ENCODE results near the gene KDM6A.
"Not testable (repeated sequence)": the region's sequence is repeated elsewhere in the genome, so short reads cannot be mapped to it uniquely, and the experiment has no call there.

The KDM6A gene

DNA sequence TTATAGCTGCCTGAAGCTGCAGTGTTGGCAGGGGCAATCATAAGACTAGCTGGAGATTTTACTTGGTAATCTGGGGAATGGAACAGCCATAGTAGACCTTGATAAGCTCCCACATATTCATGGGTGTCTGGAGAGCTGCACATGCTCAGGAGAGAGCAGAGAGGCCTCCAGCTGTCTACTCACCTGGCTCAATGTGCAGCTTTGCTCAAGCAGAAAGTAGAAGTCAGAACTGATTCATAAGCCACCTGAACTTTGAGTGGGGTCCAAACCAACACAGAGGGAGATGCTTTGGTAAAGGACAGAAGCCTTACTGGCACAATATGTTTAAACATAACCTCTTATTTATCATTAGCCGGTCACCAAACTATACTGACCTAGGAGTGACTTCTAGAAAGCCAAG is 54.4 kb downstream of the KDM6A start:
- DNase-seq (ENCODE audit: low spot score): no peak

- no peak for DNase-seq (ENCODE audit: low spot score)
These were observed 58.5 kb downstream of the KDM6A start for GRCh38 chrX:44931441-44931973.

DNA sequence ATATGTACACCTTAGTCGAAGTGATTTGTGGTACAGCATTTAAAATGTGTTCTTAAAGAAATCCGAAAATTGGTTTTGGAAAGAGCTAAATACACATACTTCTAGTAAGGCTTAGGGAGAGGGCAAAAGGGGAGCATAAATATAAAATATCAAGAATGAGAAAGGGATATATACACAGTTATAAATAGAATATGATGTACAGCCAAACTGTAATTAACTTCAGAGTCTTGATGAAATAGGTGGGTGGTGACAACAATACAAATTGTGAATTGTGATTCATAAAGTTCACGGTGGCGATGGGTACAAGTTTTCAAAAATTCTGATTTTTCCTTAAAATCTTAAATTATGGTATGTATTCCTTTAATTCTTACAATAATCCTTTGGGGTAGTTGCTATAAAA is 62.2 kb downstream of the KDM6A start:
- no peak for DNase-seq (ENCODE audit: low spot score)

DNA sequence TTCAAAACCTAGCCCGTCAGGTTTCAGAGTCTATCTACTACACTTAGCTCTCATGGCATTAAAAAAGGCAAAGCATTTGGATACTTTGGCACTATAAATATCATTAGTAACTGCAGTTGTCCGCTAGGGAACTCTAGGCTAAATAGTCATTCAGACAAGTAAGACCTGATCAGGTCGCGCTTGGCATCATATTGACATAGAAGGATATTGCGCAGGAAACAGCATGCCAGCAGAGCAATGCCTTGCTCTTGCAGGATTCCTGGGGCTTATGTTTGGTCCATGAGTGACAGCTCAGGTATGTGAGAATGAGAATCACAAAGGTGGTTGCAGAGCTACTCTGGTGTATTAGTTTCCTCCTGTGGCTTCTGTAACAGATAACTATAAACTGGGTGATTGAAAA is 62.7 kb downstream of the KDM6A start:
- no peak for DNase-seq (ENCODE audit: low spot score)

GRCh38 chrX:44937606-44938005 is 64.6 kb downstream of the KDM6A start:
- DNase-seq (ENCODE audit: low spot score): no peak

- no peak for DNase-seq (ENCODE audit: low spot score)
These were observed 65.1 kb downstream of the KDM6A start for GRCh38 chrX:44938111-44938510.

GRCh38 chrX:44940541-44940940 is 67.6 kb downstream of the KDM6A start:
- not testable (repeated sequence) for DNase-seq (ENCODE audit: low spot score)

DNA sequence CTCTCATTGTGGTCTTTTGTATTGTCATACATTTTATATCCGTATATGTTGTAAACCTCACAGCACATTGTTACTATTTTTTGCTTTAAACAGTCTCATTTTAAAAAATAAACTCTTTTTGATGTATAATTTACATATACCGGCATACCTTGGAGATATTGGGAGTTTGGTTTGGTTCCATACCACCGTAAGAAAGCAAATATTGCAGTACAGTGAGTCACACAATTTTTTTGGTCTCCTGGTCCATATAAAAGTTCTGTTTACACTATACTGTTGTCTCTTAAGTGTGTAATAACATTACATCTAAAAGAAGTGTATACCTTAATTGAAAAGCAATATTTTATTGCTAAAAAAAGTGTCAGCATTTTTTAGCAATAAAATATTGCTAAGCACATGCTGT is 70.0 kb downstream of the KDM6A start:
- no peak for DNase-seq (ENCODE audit: low spot score)

DNA sequence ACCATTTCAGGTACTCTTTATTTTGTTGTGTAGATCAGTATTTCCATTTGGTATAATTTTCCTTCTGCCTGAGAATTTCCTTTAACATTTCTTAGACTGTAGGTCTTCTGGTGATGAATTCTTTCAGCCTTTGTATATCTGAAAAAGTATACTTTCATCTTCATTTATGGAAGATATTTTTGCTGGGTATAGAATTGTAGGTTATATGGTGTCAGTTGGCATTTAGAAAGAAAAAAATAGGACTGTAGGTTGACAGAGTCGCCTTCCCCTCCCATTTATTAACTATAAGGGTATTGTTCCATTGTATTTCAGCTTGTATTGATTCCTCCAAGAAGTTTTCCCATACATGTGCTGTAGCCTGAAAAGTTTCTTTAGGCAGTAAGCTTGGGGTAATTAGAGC is 71.9 kb downstream of the KDM6A start:
- DNase-seq (ENCODE audit: low spot score): no peak

- no peak for DNase-seq (ENCODE audit: low spot score)
These were observed 72.7 kb downstream of the KDM6A start for GRCh38 chrX:44945736-44946135.

- DNase-seq (ENCODE audit: low spot score): no peak
These were observed 73.8 kb downstream of the KDM6A start for GRCh38 chrX:44946771-44947170.

DNA sequence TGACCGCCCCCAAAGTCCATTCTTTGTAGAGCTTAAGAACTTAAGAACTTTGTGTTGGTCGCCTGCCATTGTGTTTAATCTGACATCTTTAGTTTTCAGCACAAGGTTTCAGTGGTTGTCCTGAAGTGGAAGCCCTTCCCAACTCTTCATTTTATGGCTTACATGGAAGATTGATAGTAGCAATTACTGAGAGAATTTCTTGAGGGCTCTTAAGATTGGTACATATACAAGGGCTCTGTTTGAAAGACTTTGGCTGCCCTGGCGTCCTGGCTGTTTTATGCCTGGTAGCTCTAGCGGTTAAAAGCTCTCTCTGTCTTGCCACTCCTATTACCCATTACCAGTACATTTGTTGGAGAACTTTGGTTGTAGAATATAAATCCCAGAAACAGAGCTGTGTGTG is 75.0 kb downstream of the KDM6A start:
- no peak for DNase-seq (ENCODE audit: low spot score)

DNA sequence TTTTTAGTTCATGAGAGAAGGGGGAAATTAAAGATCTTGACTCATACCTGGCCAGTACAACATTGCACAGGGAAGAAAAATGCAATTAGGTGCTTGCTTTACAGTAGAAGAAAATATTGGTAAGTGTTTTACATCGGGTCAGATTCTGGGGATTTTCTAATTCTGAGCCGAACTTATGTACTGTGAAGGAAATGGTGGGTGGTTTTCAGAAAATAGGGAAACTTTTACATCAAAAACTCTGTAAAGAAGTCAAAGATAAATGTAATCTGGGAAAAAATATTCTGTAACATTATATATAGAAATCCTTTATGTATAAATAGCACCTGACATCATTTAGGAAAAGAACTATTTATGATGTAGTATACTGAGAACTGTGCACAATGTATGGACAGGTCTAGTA is 75.4 kb downstream of the KDM6A start:
- no peak for DNase-seq (ENCODE audit: low spot score)

DNA sequence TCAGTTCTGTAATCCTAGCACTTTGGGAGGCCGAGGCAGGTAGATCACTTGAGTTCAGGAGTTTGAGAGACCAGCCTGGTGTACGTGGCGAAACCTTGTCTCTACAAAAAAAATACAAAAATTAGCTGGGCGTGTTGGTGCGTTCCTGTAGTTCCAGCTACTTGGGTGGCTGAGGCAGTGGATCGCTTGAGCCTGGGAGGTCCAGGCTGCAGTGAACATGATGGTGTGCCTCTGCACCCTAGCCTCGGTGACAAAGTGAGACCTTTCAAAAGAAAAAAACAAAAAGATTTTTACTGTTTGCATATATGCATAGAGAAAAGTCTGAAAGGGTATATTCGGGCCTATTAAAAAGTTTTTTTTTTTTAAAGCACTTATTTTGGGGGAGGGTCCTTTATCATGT is 76.1 kb downstream of the KDM6A start:
- DNase-seq (ENCODE audit: low spot score): no peak

DNA sequence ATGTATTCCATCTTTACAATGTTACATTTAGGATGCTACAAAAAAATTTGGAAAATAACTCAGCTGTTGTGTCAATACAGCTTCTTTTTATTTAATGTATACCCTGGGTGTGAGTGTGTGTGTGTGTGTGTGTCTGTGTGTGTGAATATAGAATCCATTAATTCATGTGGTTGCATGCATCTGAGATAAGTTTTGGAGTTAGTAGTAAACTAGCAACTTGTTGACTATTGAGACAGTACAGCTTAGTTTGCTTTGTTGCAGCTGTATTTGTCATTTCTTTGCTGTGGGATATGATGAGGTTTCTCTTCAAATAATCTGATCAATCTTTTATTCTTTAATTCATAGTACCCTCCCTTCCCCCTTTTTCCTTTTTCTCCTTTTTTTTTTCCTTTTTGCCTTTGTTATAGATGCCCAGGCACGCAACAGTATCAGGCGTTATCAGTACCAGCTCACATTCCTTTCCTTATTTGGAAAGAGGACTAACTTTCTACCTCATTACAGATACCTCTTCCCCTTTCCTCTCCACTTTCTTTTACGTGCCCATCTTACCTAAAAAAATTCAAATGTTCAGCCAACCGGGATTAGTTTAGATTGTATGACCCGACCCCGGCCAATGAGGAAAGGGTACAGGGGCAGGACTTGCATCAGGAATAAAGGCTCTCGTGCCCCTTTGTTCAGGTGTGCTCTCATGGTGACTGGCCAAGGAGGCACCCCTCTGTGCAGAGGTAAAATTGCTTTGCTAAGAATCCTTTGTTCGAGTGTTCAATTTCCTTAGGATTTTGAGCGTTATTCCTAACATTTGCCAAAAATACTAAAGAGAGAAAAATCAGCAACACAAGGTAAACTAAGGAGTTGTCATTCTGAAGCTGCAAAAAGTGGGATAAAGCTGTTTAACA is 77.7 kb downstream of the KDM6A start:
- not testable (repeated sequence) for DNase-seq (ENCODE audit: low spot score)

DNA sequence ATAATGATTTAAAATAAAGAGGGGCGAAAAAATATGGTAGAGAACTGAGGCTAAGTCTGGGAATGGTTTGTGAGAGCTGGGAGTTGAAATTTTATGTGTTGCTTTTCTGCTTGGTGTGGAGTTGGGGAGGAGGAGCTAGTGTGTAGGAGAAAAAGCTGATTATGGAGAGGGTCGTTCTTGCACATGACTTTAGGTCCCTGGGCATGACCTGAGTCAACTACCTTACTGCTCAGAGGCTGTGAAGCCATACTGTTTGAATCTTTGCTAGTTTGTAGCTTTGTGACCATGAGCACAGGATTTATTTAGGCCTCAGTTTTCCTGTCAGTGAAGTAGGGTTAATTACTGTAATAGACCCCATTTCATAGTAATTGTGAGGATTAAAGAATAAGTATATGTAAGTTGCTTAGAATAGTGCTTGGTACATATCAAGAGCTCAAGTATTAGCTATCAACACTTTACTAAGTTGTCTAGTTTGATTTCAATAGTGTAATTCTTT is 78.6 kb downstream of the KDM6A start:
- DNase-seq (ENCODE audit: low spot score): no peak

- DNase-seq (ENCODE audit: low spot score): no peak
These were observed 79.5 kb downstream of the KDM6A start for GRCh38 chrX:44952329-44953027.

DNA sequence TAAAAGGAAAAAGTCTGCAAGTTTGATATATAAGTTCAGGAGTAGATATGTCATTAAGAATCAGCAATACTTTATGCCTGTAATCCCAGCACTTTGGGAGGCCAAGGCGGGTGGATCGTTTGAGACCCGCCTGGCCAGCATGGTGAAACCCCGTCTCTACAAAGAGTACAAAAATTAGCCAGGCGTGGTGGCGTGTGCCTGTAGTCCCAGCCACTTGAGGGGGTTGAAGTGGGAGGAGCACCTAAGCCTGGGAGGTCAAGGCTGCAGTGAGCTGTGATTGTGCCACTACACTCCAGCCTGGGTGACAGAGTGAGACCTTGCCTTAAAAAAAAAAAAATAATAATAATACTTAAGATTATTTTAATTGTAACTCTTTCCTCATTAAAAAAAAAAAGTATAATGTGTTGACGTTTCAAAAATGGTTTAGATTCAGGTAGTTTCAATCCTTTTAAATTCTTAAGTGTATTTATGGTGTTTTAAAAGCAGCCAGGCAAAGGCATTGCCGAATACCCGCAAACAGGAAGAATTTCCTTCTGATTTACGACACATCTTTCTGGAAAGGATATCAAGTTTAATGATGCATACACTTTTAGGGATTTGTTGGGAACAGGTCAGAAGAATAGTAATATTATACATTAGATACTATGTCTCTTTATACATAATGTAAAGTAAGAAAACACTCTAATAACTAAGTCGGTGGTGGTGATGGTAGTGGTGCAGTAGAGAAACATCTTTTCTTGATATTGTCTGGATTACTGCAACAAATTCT is 80.9 kb downstream of the KDM6A start:
- DNase-seq (ENCODE audit: low spot score): no peak

DNA sequence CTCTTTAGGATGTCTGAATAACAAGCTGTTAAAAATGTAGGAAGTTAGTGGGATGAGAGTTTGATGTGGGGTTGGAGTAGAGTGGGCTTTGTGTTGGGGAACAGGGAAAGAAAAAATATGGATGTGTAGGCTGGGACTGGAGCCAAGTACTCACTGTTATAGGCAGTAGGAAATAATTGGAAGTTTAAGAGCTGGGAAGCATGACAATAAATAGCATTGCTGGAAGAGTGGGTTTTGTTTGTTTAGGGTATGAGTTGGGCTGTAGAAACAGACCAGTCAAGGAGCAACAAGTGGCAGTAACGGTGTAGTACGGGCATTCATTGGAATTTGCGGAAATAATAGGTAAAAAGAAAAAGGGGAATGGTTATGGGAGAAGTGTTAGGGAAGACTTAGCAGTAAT is 81.6 kb downstream of the KDM6A start:
- no peak for DNase-seq (ENCODE audit: low spot score)

DNA sequence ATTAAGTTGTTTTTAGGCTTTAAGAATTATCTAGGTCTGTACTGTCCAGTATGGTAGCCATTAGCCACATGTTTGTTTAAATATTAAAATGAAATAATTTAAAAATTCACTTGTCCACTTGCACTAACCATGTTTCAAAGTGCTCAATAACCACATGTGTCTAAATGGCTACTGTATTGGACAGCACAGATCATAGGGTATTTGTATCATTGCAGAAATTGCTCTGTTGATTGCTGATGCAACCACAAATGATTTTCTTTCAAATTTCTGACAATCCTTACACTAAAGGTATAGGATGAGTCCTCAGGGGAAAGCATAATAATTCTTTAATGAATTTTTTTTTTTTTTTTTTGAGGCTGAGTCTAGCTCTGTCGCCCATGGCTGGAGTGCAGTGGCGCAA is 84.9 kb downstream of the KDM6A start:
- no peak for DNase-seq (ENCODE audit: low spot score)

GRCh38 chrX:44958480-44958879 is 85.5 kb downstream of the KDM6A start:
- no peak for DNase-seq (ENCODE audit: low spot score)

All from ecto neural progenitor cell (in vitro differentiated cells).